CD4-positive, CD25-positive, alpha-beta regulatory T cell (primary cell): Measurements from ENCODE around the gene ASB1. TPM values are rescaled to one million over a fixed set of nuclear protein-coding genes. Genes with fewer than 3 reads are reported as not detected.
"Not testable (repeated sequence)": the region's sequence is repeated elsewhere in the genome, so short reads cannot be mapped to it uniquely, and the experiment has no call there.

Source experiments
- ATAC-seq, 2 donors: fragments of 150-1000 bp; cut with Tn5 transposase; one replicate each; pipeline ENCODE4 v1.10.0; 2021; ENCODE audit warnings: low read depth in 2 of 2, moderate number of reproducible peaks in 2 of 2, moderate library complexity in 1 of 2
- DNase-seq, 3 donors: peaks; one replicate each; pipeline versions ENCODE4 v3.0.0 to v3.0.0-alpha.2; 2012 to 2022; ENCODE audit warnings: mixed read lengths in 1 of 3
- H3K27ac ChIP-seq: one replicate; pipeline ENCODE4 v1.7.0; 2013; ENCODE audit warnings: mild to moderate bottlenecking, low read length; ENCODE audit not compliant: insufficient read depth, poor library complexity, severe bottlenecking
- H3K27me3 ChIP-seq: one replicate; pipeline ENCODE4 v1.7.0; 2013; ENCODE audit warnings: low read length; ENCODE audit not compliant: control insufficient read depth, insufficient read depth
- H3K36me3 ChIP-seq: one replicate; pipeline ENCODE4 v1.7.0; 2013; ENCODE audit warnings: mild to moderate bottlenecking, low read length, moderate library complexity; ENCODE audit not compliant: control insufficient read depth, insufficient read depth
- H3K4me1 ChIP-seq: 2 replicates; pipeline ENCODE4 v1.7.0; 2013; ENCODE audit warnings: mild to moderate bottlenecking, low read length; ENCODE audit not compliant: insufficient read depth, control insufficient read depth, poor library complexity, severe bottlenecking
- H3K4me3 ChIP-seq: one replicate; pipeline ENCODE4 v1.7.0; 2013; ENCODE audit warnings: low read depth, mild to moderate bottlenecking, low read length, moderate library complexity
- H3K9me3 ChIP-seq, 2 experiments: 1 replicate in 1 of 2; 2 replicates in 1 of 2; pipeline ENCODE4 v1.7.0; 2013; ENCODE audit warnings: low read length in 2 of 2, mild to moderate bottlenecking in 1 of 2, moderate library complexity in 1 of 2; ENCODE audit not compliant: control insufficient read depth in 2 of 2
- H3K27ac Mint-ChIP-seq, 3 donors: one replicate each; pipeline ENCODE4 v1.8.0; 2020 to 2022; ENCODE audit warnings: mild to moderate bottlenecking in 3 of 3, mixed read lengths in 3 of 3, moderate library complexity in 2 of 3
- H3K27me3 Mint-ChIP-seq: one replicate; pipeline ENCODE4 v1.8.0; 2022; ENCODE audit warnings: mild to moderate bottlenecking, mixed read lengths
- H3K36me3 Mint-ChIP-seq: one replicate; pipeline ENCODE4 v1.8.0; 2020; ENCODE audit warnings: mixed read lengths
- H3K4me1 Mint-ChIP-seq, 4 donors: one replicate each; pipeline ENCODE4 v1.8.0; 2020 to 2022; ENCODE audit warnings: mixed read lengths in 4 of 4, mild to moderate bottlenecking in 1 of 4
- H3K4me3 Mint-ChIP-seq, 4 donors: one replicate each; pipeline ENCODE4 v1.8.0; 2020 to 2022; ENCODE audit warnings: mild to moderate bottlenecking in 4 of 4, mixed read lengths in 4 of 4, moderate library complexity in 3 of 4
- H3K9me3 Mint-ChIP-seq, 7 donors: one replicate each; pipeline ENCODE4 v1.8.0; 2020 to 2022; ENCODE audit warnings: mixed read lengths in 7 of 7, mild to moderate bottlenecking in 3 of 7, moderate library complexity in 2 of 7
- polyA plus RNA-seq, 4 donors: library from polyadenylated mRNA; unstranded; fragments of 300-500 nt; fragmentation: Illumina TruSeq; gene quantifications; one replicate each; pipeline ENCODE4 v1.2.3, GENCODE V29; 2021
- total RNA-seq: library from RNA; stranded (reverse); gene quantifications from one replicate; pipeline ENCODE4 v1.2.3, GENCODE V29; 2022

ASB1 gene
- total and polyA plus RNA-seq, 5 donors from 2014 or later: 17.6 to 23.0 (median 21.7) TPM

DNA sequence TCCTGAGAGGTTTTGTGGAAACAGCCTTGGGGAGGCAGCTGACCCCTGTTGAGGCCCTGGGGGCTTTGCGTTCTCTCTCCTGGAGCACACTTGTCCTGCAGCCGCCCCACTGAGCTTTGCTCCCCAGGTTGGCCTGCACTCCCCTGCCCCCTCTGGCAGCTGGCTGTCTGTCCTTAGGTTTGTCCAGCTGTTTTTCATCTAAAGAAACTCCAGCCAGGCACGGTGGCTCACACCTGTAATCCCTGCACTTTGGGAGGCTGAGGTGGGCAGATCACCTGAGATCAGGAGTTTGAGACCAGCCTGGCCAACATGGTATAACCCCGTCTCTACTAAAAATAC is 21.5 kb upstream of the ASB1 start:
- DNase-seq, H3K4me3 ChIP-seq, H3K4me3 Mint-ChIP-seq, H3K4me1 Mint-ChIP-seq, H3K27ac Mint-ChIP-seq, H3K36me3 ChIP-seq, H3K27me3 ChIP-seq, ATAC-seq, H3K4me1 ChIP-seq, H3K9me3 Mint-ChIP-seq, H3K27ac ChIP-seq, H3K27me3 Mint-ChIP-seq, H3K9me3 ChIP-seq: not testable (repeated sequence)
- H3K36me3 Mint-ChIP-seq: peaks cover 13% of the 10 kb centered on the region

GRCh38 chr2:238406221-238406997 is 20.3 kb upstream of the ASB1 start:
- DNase-seq (no peak), ATAC-seq (no peak)
- no peak overlapping the region for H3K27ac Mint-ChIP-seq
- H3K4me1 Mint-ChIP-seq: peaks cover 0 to 3% (median 0%) of the 10 kb centered on the region in 4 donors
- Histone ChIP-seq H3K36me3 (no peaks in the 10 kb centered on the region), H3K4me3 (no peak overlapping the region), H3K27ac (no peak overlapping the region), H3K4me1 (peaks cover 5% of the 10 kb centered on the region), H3K27me3 (no peaks in the 10 kb centered on the region), H3K9me3 (no peaks in the 10 kb centered on the region)
- peaks cover 13% of the 10 kb centered on the region for H3K36me3 Mint-ChIP-seq
- no peaks in the 10 kb centered on the region for H3K9me3 Mint-ChIP-seq
- H3K27me3 Mint-ChIP-seq: no peaks in the 10 kb centered on the region
- H3K4me3 Mint-ChIP-seq: no peak overlapping the region

DNA sequence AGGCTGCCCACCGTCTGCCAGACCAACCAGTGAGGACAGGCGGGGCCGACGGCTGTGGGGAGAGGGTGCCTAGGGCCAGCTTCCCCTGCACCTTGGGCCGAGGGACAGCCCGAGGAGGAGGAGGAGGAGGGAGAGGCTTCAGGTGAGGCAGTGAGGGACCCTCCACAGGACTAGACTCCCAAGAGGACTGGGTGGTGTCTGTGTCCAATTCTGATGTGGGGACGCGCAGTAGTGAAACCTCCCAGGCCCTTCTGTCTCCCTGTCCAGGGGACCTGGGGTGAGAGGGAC is 19.8 kb upstream of the ASB1 start:
- Histone ChIP-seq H3K27me3 (no peaks in the 10 kb centered on the region), H3K9me3 (no peaks in the 10 kb centered on the region), H3K36me3 (no peaks in the 10 kb centered on the region), H3K27ac (no peak overlapping the region), H3K4me1 (peaks cover 5% of the 10 kb centered on the region), H3K4me3 (no peak overlapping the region)
- Mint-ChIP-seq H3K4me3 (no peak overlapping the region), H3K27me3 (no peaks in the 10 kb centered on the region), H3K9me3 (no peaks in the 10 kb centered on the region), H3K27ac (no peak overlapping the region), H3K4me1 (peaks cover 0 to 3% (median 0%) of the 10 kb centered on the region in 4 donors), H3K36me3 (peaks cover 11% of the 10 kb centered on the region)
- DNase-seq: no peak
- no peak for ATAC-seq

- DNase-seq: no peak
- Histone ChIP-seq H3K27ac (no peak overlapping the region), H3K4me1 (peaks cover 5% of the 10 kb centered on the region), H3K27me3 (no peaks in the 10 kb centered on the region), H3K4me3 (no peak overlapping the region), H3K9me3 (no peaks in the 10 kb centered on the region), H3K36me3 (no peaks in the 10 kb centered on the region)
- Mint-ChIP-seq H3K4me1 (peaks cover 0 to 3% (median 0%) of the 10 kb centered on the region in 4 donors), H3K4me3 (no peak overlapping the region), H3K36me3 (peaks cover 11% of the 10 kb centered on the region), H3K27ac (no peak overlapping the region), H3K9me3 (no peaks in the 10 kb centered on the region), H3K27me3 (no peaks in the 10 kb centered on the region)
- no peak for ATAC-seq
These were observed 19.2 kb upstream of the ASB1 start for GRCh38 chr2:238407566-238407965.

GRCh38 chr2:238408615-238409340 is 17.9 kb upstream of the ASB1 start:
- DNase-seq: no peak
- Histone ChIP-seq H3K27ac (no peak overlapping the region), H3K36me3 (no peaks in the 10 kb centered on the region), H3K4me1 (peaks cover 5% of the 10 kb centered on the region), H3K9me3 (no peaks in the 10 kb centered on the region), H3K4me3 (no peak overlapping the region), H3K27me3 (no peaks in the 10 kb centered on the region)
- Mint-ChIP-seq H3K36me3 (peaks cover 9% of the 10 kb centered on the region), H3K27ac (no peak overlapping the region), H3K4me3 (no peak overlapping the region), H3K27me3 (no peaks in the 10 kb centered on the region), H3K4me1 (peaks cover 0 to 3% (median 0%) of the 10 kb centered on the region in 4 donors), H3K9me3 (no peaks in the 10 kb centered on the region)
- no peak for ATAC-seq

GRCh38 chr2:238409341-238410199 is 17.2 kb upstream of the ASB1 start:
- peaks cover 1 to 6% (median 3%) of the 10 kb centered on the region in 4 donors for H3K4me1 Mint-ChIP-seq
- H3K9me3 ChIP-seq: no peaks in the 10 kb centered on the region
- H3K27me3 ChIP-seq: no peaks in the 10 kb centered on the region
- H3K4me3 ChIP-seq: no peak overlapping the region
- no peaks in the 10 kb centered on the region for H3K9me3 Mint-ChIP-seq
- DNase-seq (no peak), ATAC-seq (no peak)
- H3K4me3 Mint-ChIP-seq: no peak overlapping the region
- no peak overlapping the region for H3K27ac Mint-ChIP-seq
- H3K4me1 ChIP-seq: peaks cover 5% of the 10 kb centered on the region
- no peaks in the 10 kb centered on the region for H3K27me3 Mint-ChIP-seq
- no peak overlapping the region for H3K27ac ChIP-seq
- H3K36me3 ChIP-seq: no peaks in the 10 kb centered on the region
- peaks cover 4% of the 10 kb centered on the region for H3K36me3 Mint-ChIP-seq

- no peaks in the 10 kb centered on the region for H3K36me3 ChIP-seq
- DNase-seq: no peak
- H3K4me1 ChIP-seq: peaks cover 9% of the 10 kb centered on the region
- no peak overlapping the region for H3K4me3 Mint-ChIP-seq
- ATAC-seq: no peak
- no peaks in the 10 kb centered on the region for H3K27me3 ChIP-seq
- peaks cover 0 to 3% (median 0%) of the 10 kb centered on the region in 7 donors for H3K9me3 Mint-ChIP-seq
- peaks cover 6 to 24% (median 10%) of the 10 kb centered on the region in 4 donors for H3K4me1 Mint-ChIP-seq
- H3K36me3 Mint-ChIP-seq: peaks cover 4% of the 10 kb centered on the region
- H3K27ac ChIP-seq: no peak overlapping the region
- H3K27ac Mint-ChIP-seq: no peak overlapping the region
- peaks cover 4% of the 10 kb centered on the region for H3K27me3 Mint-ChIP-seq
- no peak overlapping the region for H3K4me3 ChIP-seq
- peaks cover 0 to 8% of the 10 kb centered on the region in 2 experiments for H3K9me3 ChIP-seq
These were observed 14.5 kb upstream of the ASB1 start for GRCh38 chr2:238412067-238412767.
